AG09309 (cell line): Measurements from ENCODE around the gene FSHR.

Experiments used
- DNase-seq: peaks from one replicate; pipeline ENCODE4 v3.0.0-alpha.2; 2010; ENCODE audit warnings: low read depth
- H3K4me3 ChIP-seq: 2 replicates; pipeline ENCODE4 v1.5.1; 2011; ENCODE audit warnings: mild to moderate bottlenecking, low read depth, low read length, moderate library complexity; ENCODE audit not compliant: control insufficient read depth
- TF ChIP-seq, protein P1 (sequence below): IDR thresholded peaks from 2 replicates; pipeline ENCODE4 v1.5.1; 2011; ENCODE audit warnings: mild to moderate bottlenecking, low read depth, low read length, inconsistent platforms; ENCODE audit not compliant: insufficient read depth, control insufficient read depth; ENCODE audit errors: missing control alignments

Gene FSHR

DNA sequence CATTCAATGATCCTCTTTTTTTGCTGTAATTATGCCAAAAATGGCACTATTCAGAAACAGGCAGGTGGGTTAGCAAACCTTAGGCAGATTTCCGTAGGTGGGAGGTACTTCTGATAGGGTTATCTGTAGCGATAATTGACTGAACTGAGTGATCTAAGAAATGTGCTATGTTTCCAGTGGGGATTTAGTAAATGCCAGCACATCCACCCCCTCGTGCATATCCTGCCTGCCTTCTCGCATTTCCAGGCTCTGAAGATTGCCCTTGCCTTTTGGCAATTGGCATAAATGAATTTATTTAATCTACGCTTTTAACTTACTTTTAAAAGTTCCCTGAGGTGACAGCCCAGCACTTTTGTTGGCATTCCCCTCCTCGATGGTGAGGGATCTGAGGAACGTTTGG lies 576 bp upstream of the FSHR start:
- no peak overlapping the region for H3K4me3 ChIP-seq
- no peak for DNase-seq
- TF ChIP-seq, protein P1, sequence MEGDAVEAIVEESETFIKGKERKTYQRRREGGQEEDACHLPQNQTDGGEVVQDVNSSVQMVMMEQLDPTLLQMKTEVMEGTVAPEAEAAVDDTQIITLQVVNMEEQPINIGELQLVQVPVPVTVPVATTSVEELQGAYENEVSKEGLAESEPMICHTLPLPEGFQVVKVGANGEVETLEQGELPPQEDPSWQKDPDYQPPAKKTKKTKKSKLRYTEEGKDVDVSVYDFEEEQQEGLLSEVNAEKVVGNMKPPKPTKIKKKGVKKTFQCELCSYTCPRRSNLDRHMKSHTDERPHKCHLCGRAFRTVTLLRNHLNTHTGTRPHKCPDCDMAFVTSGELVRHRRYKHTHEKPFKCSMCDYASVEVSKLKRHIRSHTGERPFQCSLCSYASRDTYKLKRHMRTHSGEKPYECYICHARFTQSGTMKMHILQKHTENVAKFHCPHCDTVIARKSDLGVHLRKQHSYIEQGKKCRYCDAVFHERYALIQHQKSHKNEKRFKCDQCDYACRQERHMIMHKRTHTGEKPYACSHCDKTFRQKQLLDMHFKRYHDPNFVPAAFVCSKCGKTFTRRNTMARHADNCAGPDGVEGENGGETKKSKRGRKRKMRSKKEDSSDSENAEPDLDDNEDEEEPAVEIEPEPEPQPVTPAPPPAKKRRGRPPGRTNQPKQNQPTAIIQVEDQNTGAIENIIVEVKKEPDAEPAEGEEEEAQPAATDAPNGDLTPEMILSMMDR, result no peak

DNA sequence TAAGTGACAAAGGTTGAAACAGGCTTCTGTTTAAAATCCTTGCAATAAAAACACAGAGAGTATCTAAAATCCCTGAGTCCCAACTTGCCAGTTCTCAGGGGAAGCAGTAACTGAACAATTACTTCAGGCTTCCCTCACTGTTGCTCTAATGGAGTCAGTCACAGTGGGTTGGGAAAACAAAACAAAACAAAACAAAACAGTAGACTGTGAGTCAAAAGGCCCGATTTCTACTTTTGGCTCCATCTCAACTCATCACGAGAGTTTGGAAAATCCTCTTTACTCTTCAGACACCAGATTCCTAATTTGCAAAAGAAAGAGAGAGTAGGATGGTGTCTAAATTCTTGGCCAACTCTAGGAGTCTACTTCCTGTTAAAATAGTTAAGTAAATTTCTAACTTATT lies 1.1 kb downstream of the FSHR start:
- DNase-seq, result no peak
- H3K4me3 ChIP-seq, result no peak overlapping the region
- TF ChIP-seq, protein P1, result no peak

DNA sequence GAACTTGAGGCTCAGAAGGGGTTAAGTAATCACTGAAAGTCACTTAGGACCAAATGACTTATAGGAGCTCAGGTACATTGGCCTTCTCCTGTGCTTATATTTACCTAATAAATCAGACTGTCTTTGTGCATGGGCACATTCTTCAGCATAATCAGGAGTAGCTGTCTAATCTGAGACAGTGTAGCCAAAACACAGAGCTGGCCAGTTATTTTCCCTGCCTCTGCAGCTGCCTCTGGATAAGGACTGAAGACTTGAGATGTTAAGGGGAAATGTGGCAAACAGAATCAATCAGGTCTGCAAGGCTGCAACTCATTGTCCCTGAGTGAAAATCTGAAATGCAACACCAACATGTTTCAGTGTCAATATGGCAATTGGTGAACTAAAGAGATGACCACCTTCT lies 1.5 kb downstream of the FSHR start:
- TF ChIP-seq, protein P1, result no peak
- H3K4me3 ChIP-seq, result no peak overlapping the region
- no peak for DNase-seq

DNA sequence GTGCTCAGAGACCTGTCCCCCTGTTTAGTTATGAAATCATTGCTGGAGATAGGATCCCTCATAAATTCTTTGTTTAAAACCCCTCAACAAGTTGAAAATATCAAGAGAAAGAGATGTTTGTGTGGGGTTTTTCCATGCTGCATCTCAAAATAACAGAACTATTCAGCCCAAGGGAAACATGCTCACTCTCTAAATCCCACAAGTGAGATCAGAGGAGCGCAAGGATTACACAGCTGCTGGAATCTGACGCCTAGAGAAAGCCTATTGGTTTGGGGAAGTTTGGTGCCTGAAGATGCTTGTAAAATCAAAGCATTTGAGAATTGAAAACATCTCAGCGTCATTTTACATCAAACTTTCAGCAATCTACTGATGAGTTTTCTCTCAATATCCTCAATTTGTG lies 7.9 kb downstream of the FSHR start:
- TF ChIP-seq, protein P1, result no peak
- no peak for DNase-seq
- no peak overlapping the region for H3K4me3 ChIP-seq

DNA sequence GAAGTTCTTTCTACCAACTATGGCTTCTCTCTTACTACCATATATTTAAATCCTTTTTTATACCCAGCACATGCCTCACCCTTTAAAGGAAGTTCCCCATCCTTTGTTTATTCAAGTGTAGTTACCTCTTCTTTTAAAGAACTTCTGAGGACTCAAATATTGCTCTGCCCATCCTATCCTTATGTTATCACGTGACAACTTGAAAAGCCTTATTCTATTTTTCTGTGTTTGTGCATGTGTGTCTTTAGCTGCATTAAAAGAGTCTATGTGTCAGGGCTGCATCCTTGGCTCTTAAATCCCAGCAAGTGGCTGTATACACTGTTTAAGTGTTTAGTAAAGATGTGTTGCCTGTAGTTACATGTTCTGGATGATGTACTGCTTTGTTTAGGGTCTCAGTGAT lies 22.5 kb downstream of the FSHR start:
- TF ChIP-seq, protein P1, result no peak
- H3K4me3 ChIP-seq, result no peak overlapping the region
- DNase-seq, result no peak

DNA sequence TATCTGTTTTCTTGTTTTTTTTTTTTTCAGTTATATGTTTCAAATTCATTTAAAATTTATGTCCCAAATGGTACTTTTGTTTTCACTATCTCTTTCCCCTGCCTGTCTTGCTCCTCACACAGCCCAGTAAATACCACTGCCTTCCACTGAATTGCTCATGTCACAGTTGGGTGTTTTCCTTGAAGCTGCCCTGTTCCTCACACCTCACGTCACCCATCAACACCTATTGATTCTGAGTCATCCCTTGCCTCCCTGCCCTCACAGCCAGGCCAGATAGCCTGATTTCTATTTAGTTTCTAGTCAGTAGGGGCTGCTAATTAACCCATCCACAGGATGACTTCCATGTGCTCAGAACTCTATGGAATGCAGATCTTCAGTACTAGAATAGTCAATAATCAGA lies 25.3 kb downstream of the FSHR start:
- no peak overlapping the region for H3K4me3 ChIP-seq
- DNase-seq, result no peak
- TF ChIP-seq, protein P1, result no peak

DNA sequence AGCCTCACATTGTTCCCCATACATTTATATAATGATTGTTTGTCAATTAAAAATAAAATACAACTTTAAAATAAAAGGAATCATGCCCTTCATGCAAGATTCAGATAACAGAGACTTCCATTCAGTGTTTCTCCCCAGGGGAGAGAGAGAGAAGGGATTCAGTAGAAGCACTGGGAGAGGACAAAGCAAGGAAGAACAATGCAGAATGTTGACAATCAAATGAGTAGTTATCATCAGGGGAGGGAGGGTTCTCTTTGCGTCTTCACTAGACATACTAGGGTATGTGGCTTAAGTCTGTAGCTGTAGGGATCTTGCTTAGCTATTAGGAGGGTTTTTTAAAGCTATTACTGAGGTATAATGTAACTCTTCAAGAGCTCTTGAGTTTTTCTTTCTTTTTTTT lies 30.7 kb downstream of the FSHR start:
- no peak for DNase-seq
- no peak overlapping the region for H3K4me3 ChIP-seq
- TF ChIP-seq, protein P1, result no peak
